ENCODE results near the gene BPIFA3. TPM values are rescaled to one million over a fixed set of nuclear protein-coding genes. Genes with fewer than 3 reads are reported as not detected.
A peak's percentile ranks its signal among the peaks of the same experiment; 100 is the strongest.

Gene BPIFA3
- total RNA-seq, result not detected
- long read RNA-seq, result 0 reads

DNA sequence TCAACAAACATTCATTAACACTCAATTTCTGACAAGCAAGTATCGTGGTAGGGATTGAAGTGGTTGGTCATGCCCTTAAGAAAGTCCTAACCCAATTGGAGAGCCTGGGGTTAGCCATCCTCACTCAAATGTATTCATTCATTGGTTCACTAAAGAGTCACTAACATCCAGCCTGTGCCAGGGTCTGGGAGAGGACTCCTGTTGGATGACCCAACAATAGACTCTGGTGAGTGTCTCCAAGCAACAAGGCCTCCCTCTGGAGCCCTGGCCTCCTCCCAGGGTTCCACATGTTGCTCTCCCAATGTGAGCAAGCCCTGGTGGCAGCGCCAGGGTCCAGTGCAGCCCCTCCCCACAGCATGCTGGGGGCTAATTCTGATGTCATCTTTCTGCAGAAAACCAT is at the start of gene BPIFA3:
TSS of gene BPIFA3 (plus strand) at position 301 of the 400 bp plus-strand sequence. CDS start 185 bp downstream, outside the sequence.
- DNase-seq (ENCODE audit: low spot score), result no peak

DNA sequence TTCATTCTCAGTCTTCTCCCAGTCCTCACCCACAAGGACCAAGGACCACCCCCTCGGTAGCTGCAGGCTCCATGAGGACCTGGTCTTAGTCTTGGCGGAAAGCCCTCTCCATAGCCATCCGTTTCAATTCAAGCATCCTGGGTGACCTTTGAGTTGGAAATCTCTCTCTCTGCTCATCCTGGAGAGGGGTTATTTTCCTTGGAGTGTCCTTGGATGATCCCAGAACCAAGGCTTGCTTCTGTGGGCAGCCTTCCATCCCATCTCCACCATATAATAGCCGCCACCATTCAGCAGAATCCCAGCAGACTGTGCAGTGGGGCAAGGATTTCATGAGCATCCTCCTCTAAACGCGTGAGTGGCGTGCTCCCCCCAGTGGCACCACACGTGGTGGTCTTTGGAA is 49.3 kb upstream of the BPIFA3 start, which contains the start of gene BPIFA2:
TSS of gene BPIFA2 (plus strand) at position 301 of the 400 bp plus-strand sequence. CDS start 987 bp downstream, outside the sequence.
- no peak for DNase-seq (ENCODE audit: low spot score)

DNA sequence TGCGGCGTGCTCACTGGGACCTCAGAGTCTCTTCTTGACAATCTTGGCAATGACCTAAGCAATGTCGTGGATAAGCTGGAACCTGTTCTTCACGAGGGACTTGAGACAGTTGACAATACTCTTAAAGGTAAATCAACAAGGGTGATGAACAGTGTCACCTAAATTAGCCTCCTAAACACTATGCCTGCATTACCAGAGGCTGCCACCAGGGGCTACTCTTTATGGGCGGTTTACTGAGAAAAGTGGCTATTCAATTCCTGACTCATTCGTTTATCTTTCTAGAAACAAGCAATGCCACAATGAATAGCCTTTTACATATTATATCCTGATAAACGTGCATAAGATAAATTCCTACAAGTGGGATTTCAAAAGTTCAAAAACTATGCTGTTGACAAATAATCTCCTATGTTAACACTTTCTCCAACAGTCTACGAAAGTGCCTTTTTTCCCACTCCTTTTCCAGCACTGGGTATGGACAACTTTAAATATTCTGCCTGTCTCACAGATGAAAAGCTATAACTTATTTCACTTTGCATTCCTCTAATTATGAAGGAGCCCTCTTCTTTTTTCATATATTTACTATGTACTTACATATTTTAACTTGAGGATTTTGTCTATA is 47.9 kb upstream of the BPIFA3 start:
- no peak for DNase-seq (ENCODE audit: low spot score)

DNA sequence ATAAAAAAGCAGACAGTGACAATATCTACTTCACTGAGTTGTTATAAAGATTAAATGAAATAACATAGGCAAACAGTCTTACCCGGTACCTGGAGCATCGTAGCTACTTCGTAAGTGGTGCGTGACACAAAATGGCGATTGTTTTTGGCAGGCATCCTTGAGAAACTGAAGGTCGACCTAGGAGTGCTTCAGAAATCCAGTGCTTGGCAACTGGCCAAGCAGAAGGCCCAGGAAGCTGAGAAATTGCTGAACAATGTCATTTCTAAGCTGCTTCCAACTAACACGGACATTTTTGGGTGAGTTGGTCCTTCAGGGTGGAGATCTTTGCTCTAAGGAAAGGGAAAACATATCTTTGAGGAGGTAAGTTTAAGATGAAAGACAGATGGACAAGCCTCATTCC is 44.4 kb upstream of the BPIFA3 start:
- DNase-seq (ENCODE audit: low spot score), result no peak

DNA sequence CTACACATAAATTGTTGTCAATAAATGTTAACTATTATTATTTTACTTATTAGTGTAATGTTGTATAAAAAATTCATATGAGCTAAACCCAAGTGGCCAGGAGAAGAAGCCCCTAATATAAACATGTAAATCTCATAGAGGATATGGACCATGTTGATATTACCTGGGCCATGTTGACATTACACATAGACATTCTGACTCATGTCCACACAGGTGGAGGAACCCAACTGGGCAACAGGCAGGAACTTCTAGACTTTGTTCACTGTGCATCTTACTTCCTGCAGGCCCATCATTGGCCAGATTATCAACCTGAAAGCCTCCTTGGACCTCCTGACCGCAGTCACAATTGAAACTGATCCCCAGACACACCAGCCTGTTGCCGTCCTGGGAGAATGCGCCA is 42.0 kb upstream of the BPIFA3 start:
- DNase-seq (ENCODE audit: low spot score), result no peak

DNA sequence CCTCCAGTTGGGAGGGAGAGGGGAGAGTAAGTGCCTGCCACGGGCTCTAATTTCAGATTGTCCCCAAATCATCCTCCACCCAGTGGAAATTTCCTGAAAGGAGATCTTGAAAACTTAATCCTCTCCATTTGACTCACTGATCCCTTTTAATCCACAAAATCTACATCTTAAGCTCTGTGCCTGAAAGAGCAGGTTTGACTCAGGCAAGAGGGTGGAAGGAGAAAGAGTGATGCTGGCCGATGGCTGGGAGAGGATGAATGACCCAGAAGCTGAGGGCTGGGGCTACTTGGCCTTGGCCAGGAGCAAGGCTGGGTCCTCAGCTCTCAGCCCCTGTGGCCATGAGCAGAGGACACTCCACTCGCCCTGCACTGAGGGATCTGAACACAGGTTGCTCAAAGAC is 41.1 kb upstream of the BPIFA3 start:
- no peak for DNase-seq (ENCODE audit: low spot score)

DNA sequence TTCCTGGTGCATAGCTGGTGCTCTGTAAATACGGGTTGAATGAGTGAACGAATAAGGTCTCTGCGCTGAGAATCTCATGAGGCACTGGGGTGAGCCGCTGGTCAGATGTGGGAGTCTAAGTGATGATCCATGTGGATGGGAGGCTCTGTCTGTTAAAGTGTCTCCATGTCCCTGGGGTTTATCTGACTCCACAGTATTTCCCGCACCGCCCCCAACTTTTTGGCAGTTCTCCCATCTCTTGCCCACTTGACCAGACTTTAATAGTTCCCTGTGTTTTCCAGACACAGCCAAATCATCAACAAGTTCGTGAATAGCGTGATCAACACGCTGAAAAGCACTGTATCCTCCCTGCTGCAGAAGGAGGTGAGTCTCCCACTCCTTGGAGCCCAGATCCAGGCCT is 39.3 kb upstream of the BPIFA3 start:
- DNase-seq (ENCODE audit: low spot score), result no peak

DNA sequence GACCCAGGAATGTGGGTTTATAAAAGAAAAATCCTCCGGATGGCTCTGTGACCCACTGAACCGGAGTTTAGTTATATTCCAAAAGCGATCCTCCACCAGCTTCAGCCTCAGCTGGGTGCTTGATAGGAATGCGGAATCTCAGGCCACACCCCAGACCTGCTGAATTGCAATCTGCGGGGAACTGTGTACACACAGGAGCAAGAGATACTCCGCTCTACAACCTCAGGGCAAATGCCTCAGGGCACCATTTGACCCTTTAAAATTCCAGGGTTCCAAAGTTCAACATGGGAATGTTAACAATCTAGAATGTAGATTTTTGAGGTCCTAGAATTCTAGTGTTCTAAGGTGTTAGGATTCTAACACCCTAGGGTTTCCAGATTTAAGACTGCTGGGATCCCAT is 38.4 kb upstream of the BPIFA3 start:
- no peak for DNase-seq (ENCODE audit: low spot score)

DNA sequence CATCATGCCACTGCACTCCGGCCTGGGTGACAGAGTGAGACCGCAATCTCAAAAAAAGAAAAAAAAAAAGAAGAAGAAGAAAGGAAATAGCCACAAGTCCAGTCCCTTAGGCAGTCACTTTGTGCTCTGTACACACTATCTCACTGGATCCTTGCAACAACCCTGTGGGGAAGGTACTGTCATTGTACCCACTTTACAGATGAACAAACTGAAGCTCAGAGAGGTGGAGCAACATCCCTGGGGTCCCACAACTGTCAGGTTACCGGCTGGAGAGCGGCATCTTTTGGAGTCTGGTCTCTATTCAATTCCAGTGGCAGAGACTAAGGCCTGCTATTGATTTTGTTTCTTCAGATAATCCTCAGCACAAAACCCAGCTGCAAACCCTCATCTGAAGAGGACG is 37.0 kb upstream of the BPIFA3 start:
- DNase-seq (ENCODE audit: low spot score), result no peak

DNA sequence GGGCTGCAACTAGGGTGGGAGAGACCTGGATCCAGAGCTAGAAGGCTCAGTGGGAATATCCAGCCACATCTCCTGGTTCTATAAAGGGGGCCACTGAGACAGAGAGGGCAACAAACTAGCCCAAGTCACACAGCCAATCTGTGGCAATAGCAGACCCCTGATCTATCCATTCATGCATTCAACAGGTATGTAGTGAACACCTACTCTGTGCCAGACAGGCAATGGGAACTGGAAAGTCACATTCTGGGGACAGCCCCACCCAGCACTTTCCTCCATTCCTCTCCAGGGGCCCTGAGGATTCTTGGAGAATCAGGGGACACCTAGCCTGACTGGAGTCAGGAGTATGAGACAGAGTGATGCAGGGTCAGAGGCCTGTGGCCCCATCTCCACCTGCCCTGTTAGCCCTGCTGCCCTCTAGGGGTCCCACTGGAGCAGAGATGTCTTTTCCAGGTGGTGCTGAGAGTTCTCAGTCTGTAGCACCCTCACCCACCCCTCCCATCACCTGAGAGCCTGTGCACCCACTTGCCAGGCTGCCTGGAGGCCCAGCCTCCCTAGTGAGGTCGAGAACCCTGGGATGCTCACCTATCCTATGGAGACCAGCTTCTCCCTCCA is 35.6 kb upstream of the BPIFA3 start:
- no peak for DNase-seq (ENCODE audit: low spot score)

DNA sequence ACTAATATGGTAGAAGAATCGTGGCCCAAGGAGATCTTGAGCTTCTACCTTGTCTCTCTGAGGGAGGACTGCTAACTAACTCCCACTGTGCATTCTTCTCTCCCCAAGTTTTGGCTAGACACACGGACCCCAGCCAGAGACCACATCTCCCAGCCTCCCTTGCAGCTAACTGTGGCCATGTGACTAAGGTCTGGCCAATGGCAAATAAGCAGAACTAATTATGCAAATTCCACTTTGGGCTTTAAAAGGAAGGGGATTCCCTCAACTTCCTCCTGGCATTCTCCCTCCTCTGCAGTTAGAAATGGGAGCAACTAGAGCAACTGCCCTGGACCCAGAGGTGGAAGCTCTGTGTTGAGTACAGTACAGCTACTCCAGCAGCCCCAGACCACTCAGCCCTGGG is 33.8 kb upstream of the BPIFA3 start:
- DNase-seq (ENCODE audit: low spot score), result no peak

DNA sequence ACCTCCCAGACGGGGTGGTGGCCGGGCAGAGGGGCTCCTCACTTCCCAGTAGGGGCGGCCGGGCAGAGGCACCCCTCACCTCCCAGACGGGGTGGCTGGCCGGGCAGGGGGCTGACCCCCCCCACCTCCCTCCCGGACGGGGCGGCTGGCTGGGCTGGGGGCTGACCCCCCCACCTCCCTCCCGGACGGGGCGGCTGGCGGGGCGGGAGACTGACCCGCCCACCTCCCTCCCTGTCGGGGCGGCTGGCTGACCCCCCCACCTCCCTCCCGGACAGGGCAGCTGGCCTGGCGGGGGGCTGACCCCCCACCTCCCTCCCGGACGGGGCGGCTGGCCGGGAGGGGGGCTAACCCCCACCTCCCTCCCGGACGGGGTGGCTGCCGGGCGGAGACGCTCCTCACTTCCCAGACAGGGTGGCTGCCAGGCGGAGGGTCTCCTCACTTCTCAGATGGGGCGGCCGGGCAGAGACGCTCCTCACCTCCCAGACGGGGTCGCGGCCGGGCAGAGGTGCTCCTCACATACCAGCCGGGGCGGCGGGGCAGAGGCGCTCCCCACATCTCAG is 32.0 kb upstream of the BPIFA3 start:
- peak; percentile 59 for DNase-seq (ENCODE audit: low spot score)

DNA sequence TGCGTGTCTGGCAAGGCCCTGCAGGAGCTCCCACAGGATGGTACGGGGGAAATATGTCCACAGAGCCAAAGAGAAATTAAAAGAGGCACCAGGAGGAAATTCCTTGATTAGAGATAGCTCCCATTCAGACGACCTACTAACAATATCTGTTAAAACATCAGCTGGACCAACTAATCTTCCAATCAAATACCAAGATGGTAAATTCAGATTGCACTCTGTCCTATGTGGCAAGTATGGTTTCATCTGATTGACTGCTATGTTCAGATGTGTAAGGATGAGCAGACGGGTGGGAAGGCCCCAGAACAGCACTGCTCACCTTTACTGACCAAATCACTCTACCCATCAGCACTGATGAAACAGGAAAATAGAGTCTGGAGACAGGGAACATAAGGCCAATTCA is 29.7 kb upstream of the BPIFA3 start:
- DNase-seq (ENCODE audit: low spot score), result no peak

DNA sequence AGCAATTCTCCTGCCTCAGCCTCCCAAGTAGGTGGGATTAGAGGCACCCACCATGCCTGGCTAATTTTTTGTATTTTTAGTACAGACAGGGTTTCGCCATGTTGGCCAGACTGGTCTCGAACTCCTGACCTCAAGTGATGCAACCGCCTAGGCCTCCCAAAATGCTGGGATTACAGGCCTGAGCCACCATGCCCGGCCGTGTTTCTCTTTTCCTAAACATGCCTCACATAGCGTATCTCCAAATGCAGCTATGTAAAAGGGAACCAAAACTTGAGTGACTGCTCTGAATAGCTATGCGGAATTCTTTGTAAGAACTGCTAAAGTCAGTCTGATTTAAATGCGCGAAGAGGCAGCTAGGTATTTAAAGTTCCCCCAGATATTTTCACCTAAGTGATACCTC is 28.7 kb upstream of the BPIFA3 start:
- no peak for DNase-seq (ENCODE audit: low spot score)

DNA sequence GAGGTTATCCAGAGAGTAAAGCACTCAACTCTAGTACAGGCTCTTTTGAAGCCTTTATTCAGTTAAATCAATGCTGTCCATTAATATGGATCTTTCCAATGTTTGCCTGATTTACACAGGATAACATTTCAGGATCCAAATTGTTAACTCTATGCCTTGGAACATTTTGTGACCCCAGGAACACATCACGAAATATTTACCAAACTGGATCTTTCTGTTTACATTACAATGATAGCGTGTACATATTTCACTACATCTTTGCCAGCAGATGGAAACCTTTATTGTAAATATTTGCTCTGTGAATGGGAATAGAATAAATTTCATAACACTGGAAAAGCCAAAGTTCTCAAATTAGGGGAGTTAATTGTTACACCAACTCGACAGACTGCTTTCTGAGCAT is 25.7 kb upstream of the BPIFA3 start:
- DNase-seq (ENCODE audit: low spot score), result no peak

DNA sequence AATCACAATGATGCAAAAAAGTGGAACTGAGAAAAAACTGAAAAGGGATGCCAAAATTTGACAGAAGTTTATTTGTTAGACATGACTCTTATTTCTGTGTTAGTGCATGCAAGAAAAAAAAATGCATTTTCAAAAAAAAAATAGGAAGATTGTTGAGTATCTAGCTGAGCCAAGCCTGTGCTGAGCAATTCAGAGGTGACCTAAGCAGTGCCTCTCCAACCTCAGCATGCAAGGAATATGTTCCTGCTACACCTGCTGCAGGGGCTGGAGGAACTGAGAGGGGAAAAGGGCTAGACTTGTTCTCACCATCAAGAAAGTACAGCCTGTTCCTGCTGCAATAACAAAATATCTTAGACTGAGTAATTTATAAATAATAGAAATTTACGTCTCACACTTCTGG is 25.2 kb upstream of the BPIFA3 start:
- DNase-seq (ENCODE audit: low spot score), result no peak

DNA sequence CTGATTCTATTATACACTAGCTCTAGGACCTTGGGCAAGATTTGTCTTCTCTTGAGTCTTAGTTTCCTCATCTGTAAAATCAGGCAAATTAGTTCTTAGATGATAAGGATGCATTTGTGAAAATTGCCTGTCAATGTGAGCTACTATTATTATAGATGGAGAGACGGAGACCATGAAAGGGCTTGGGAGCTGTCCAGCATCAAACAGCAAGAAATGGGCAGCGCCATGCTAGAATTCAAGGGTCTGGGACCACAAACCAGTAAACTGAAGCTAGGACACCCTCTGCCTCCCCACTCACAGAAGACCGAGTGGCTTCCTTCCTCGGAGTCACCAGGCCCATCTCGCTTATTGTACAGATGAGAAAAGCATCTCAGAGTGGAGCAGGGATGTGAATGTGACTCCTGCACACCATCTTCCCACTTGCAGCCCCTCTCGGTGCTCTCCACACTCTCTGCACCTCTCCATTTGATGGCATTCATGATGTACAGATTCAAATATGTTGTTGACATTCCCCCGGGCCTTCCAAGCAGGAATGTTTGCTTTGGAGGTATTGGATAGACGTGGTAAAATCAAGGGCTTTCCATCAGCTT is 24.1 kb upstream of the BPIFA3 start:
- DNase-seq (ENCODE audit: low spot score), result no peak

DNA sequence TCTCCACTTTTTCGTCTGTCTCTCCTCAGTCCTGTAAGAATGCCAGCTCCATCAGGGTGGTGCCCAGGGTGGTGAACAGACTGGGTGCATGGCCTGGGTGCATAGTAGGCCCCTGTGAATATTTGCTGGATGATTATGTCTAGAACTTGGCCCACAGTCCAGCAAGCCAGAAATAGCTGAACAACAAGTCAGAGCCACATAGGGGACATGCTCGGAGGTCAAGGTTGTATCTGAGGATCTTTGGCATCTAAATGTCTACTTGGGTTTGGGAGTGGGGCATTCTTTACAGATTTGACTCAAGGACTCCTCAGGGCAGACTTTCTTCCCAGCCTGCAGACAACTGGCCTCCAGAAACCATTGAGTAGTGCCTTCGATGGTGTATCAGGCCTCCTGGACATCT is 18.1 kb upstream of the BPIFA3 start:
- DNase-seq (ENCODE audit: low spot score), result no peak

DNA sequence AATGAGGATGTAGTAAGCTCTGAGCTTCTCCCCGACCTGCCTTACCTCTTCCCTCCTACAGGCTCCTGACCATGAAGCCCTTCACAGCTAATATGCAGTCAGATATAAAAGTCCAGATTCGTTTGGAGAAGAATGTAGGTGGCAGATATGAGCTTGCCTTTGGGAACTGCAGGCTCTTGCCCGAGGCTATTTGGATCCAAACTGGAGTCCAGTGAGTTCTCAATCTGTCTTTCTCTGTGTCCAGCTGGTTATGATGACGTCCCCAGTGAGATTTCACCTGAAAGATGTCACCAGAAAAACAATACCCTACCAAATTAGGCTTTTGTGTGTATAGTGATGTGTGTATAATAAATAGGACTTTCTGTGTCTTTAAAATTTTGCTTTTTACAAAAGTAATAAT is 14.7 kb upstream of the BPIFA3 start:
- no peak for DNase-seq (ENCODE audit: low spot score)

DNA sequence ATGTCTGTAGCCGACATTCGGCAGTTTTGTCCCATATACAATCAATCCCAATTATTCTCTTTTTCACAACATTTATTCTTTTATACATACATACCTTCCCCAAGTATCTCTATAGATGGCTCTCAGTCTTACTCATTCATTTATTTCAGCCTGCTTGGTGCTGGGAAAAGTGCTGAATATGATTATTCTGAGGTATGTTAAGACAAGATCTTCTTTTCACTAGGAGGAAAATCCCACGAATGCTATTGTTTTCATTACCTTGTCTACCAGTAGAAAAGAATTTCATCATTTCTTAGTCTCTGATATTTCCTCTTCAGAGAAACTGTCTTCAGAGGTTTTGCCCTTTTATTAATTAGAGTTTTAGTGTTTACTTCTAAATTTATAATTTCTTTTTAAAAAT is 13.7 kb upstream of the BPIFA3 start:
- no peak for DNase-seq (ENCODE audit: low spot score)

DNA sequence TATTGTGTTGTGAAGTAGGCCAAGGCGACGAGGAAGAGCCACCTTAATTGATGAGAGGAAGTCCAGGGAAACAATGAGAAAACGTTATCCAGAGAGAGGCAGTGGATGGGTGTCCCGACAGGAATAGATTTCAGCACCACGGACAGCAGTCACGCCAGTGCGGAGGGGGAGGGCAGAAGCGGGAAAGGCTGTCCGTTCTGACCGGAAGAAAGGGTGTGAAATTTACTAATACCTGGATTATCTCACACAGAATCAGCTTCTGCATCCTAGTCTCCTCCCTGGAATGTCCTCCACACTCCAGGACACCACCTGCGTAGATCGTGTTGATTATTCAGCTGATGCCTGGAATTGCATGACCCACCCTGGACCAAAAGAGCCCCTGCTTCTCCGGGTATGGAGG is 7.4 kb upstream of the BPIFA3 start:
- DNase-seq (ENCODE audit: low spot score), result no peak

DNA sequence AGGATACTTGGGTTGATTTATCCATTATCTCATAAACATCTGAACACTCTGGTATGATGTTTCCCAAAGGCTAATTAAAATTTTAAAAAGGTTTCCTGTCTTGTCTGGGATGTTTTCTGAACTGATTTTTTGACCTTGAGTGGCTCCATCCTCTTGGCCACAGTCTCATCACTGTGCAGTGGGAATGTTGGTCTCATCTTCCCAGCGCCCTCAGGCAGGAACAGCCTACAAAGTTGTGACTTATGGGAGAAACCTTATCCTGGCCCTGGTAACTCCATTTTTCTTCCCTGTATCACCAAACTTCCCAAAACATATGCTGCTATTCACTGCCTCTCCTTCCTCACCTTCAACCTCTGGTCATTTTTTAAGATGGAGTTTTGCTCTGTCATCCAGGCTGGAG is 6.8 kb upstream of the BPIFA3 start:
- no peak for DNase-seq (ENCODE audit: low spot score)
